IMR-90 (cell line): Measurements from ENCODE around the gene CXCL16. TPM values are rescaled to one million over a fixed set of nuclear protein-coding genes. Genes with fewer than 3 reads are reported as not detected.
A peak's percentile ranks its signal among the peaks of the same experiment; 100 is the strongest.

ENCODE experiments used
- ATAC-seq: fragments of 200-7000 bp; cut with Tn5 transposase; 2 replicates; pipeline ENCODE4 v1.9.1; 2020; ENCODE audit warnings: low read depth, mild to moderate bottlenecking, moderate library complexity
- BruUV-seq: library from RNA; stranded (reverse); fragments of 400-500 nt; replicated peaks from 2 replicates; lab custom pipeline; 2021; lab: Mats Ljungman, UMichigan
- CTCF ChIA-PET: fragments of 300-600 bp; formaldehyde crosslinking; extraction: SDS; loops from one replicate; lab custom pipeline; 2021; ENCODE audit warnings: antibody characterized with exemption; lab: Yijun Ruan, JAX
- POLR2A ChIA-PET: fragments of 300-600 bp; sonication (Branson Sonifier 250); formaldehyde crosslinking; loops from one replicate; lab custom pipeline; 2022; ENCODE audit warnings: antibody characterized with exemption; ENCODE audit not compliant: unreplicated experiment; lab: Charles Lee
- DNase-seq: peaks from one replicate; pipeline ENCODE4 v3.0.0; 2013
- H2AFZ ChIP-seq: replicated peaks from 2 replicates; pipeline ENCODE3; 2013; ENCODE audit warnings: low read length, mild to moderate bottlenecking; ENCODE audit not compliant: poor library complexity
- H2AK5ac ChIP-seq: 2 replicates; pipeline ENCODE4 v1.6.1; 2013; ENCODE audit warnings: low read depth, low read length, inconsistent platforms
- H2AK9ac ChIP-seq: replicated peaks from 2 replicates; pipeline ENCODE3; 2013; ENCODE audit warnings: mild to moderate bottlenecking, low read depth, low read length, moderate library complexity; ENCODE audit not compliant: poor library complexity
- H2BK120ac ChIP-seq: 2 replicates; pipeline ENCODE4 v1.6.1; 2013; ENCODE audit warnings: low read depth, low read length, inconsistent platforms
- H2BK15ac ChIP-seq: 3 replicates; pipeline ENCODE4 v1.6.1; 2013; ENCODE audit warnings: low read depth, low read length, inconsistent platforms
- H2BK20ac ChIP-seq: 2 replicates; pipeline ENCODE4 v1.6.1; 2013; ENCODE audit warnings: low read depth, mild to moderate bottlenecking, inconsistent platforms, low read length, moderate library complexity
- H2BK5ac ChIP-seq: 2 replicates; pipeline ENCODE4 v1.6.1; 2013; ENCODE audit warnings: mild to moderate bottlenecking, low read depth, low read length, inconsistent platforms; ENCODE audit not compliant: poor library complexity, severe bottlenecking
- H3K14ac ChIP-seq: replicated peaks from 2 replicates; pipeline ENCODE4 v1.6.1; 2013; ENCODE audit warnings: low read depth, low read length, inconsistent platforms
- H3K18ac ChIP-seq: 2 replicates; pipeline ENCODE4 v1.6.1; 2013; ENCODE audit warnings: low read depth, low read length, control low read depth
- H3K23ac ChIP-seq: 2 replicates; pipeline ENCODE4 v1.6.1; 2013; ENCODE audit warnings: low read depth, low read length, inconsistent platforms
- H3K27ac ChIP-seq: 2 replicates; pipeline ENCODE4 v1.5.1; 2013; ENCODE audit warnings: mild to moderate bottlenecking, control low read depth, low read length; ENCODE audit not compliant: insufficient read depth
- H3K27me3 ChIP-seq: 2 replicates; pipeline ENCODE4 v1.6.1; 2013; ENCODE audit warnings: low read length; ENCODE audit not compliant: control insufficient read depth, insufficient read depth
- H3K36me3 ChIP-seq: 2 replicates; pipeline ENCODE4 v1.6.1; 2013; ENCODE audit warnings: low read length, mixed read lengths; ENCODE audit not compliant: control insufficient read depth, insufficient read depth
- H3K4ac ChIP-seq: 2 replicates; pipeline ENCODE4 v1.6.1; 2013; ENCODE audit warnings: low read depth, low read length, inconsistent platforms
- H3K4me1 ChIP-seq: 2 replicates; pipeline ENCODE4 v1.6.1; 2013; ENCODE audit warnings: low read length, mixed read lengths; ENCODE audit not compliant: control insufficient read depth, insufficient read depth
- H3K4me2 ChIP-seq: 2 replicates; pipeline ENCODE4 v1.6.1; 2013; ENCODE audit warnings: low read depth, mild to moderate bottlenecking, control low read depth, low read length, moderate library complexity
- H3K4me3 ChIP-seq: 2 replicates; pipeline ENCODE4 v1.5.1; 2013; ENCODE audit warnings: low read depth, mild to moderate bottlenecking, control low read depth, low read length, moderate library complexity; ENCODE audit not compliant: insufficient read depth
- H3K56ac ChIP-seq: 2 replicates; pipeline ENCODE4 v1.6.1; 2013; ENCODE audit warnings: low read length, inconsistent platforms; ENCODE audit not compliant: insufficient read depth; ENCODE audit errors: extremely low read depth
- H3K79me1 ChIP-seq, 2 experiments: 2 replicates each; pipeline ENCODE4 v1.6.1; 2013; ENCODE audit warnings: low read length in 2 of 2, inconsistent platforms in 1 of 2, low read depth in 1 of 2
- H3K9ac ChIP-seq: 2 replicates; pipeline ENCODE4 v1.6.1; 2013; ENCODE audit warnings: low read depth, low read length, control low read depth
- H3K9me1 ChIP-seq: 2 replicates; pipeline ENCODE4 v1.6.1; 2013; ENCODE audit warnings: low read length, inconsistent platforms; ENCODE audit not compliant: insufficient read depth
- H3K9me3 ChIP-seq: 2 replicates; pipeline ENCODE4 v1.6.1; 2013; ENCODE audit warnings: low read length; ENCODE audit not compliant: control insufficient read depth, insufficient read depth
- H4K20me1 ChIP-seq: 2 replicates; pipeline ENCODE4 v1.6.1; 2013; ENCODE audit warnings: low read length, inconsistent platforms; ENCODE audit not compliant: insufficient read depth
- H4K5ac ChIP-seq: 2 replicates; pipeline ENCODE4 v1.6.1; 2013; ENCODE audit warnings: mild to moderate bottlenecking, low read depth, low read length, control low read depth
- H4K8ac ChIP-seq, 2 experiments: 2 replicates each; pipeline ENCODE4 v1.6.1; 2013; ENCODE audit warnings: low read depth in 2 of 2, low read length in 2 of 2, control low read depth in 1 of 2, inconsistent platforms in 1 of 2
- H4K91ac ChIP-seq: 2 replicates; pipeline ENCODE4 v1.6.1; 2013; ENCODE audit warnings: low read depth, low read length, inconsistent platforms; ENCODE audit not compliant: insufficient read depth
- RFX5 ChIP-seq: IDR thresholded peaks from 2 replicates; pipeline ENCODE4 v1.8.0; 2012; ENCODE audit warnings: low read depth, mild to moderate bottlenecking, low read length, moderate library complexity
- whole genome bisulfite sequencing, 2 experiments: methylation state at CpG; one replicate each; pipeline versions ENCODE4 v1.1.5 to v1.1.7; 2013; ENCODE audit warnings: missing lambda C conversion rate in 2 of 2; ENCODE audit not compliant: insufficient read length in 1 of 2; ENCODE audit errors: extremely low coverage in 2 of 2; 5-methylcytosine and 5-hydroxymethylcytosine counted together
- dilution Hi-C: fragments of 300-500 bp; cut with HindIII; formaldehyde crosslinking; loops from one replicate; pipeline ENCODE4 v1.14.3; 2018; ENCODE audit warnings: low sequenced_read_pairs; ENCODE audit not compliant: unreplicated experiment
- in situ Hi-C: fragments of 300-500 bp; cut with MboI; formaldehyde crosslinking; loops from 3 replicates; pipeline ENCODE4 v1.14.3; 2019; ENCODE audit warnings: low sequenced_read_pairs, inconsistent platforms, mixed read lengths
- intact Hi-C: fragments of 100-400 bp; cut with micrococcal nuclease; formaldehyde crosslinking; loops from 2 replicates; pipeline ENCODE4 v1.10.0; 2022
- polyA plus RNA-seq, 3 experiments: library from polyadenylated mRNA; depleted of rRNA; stranded (reverse); fragments of >200 nt; gene quantifications; 2 replicates each; pipeline ENCODE4 v1.2.3, GENCODE V29; 2012; ENCODE audit warnings: low replicate concordance in 1 of 3
- total RNA-seq: library from RNA; depleted of rRNA; stranded (reverse); fragments of >200 nt; gene quantifications from 2 replicates; pipeline ENCODE4 v1.2.3, GENCODE V29; 2012

Gene CXCL16
- total and polyA plus RNA-seq, 2 of the 4 experiments (the other 2 are of a cell fraction) = 0.36 to 1.6 TPM

- no peak for ATAC-seq
- H2BK15ac ChIP-seq = no peak overlapping the region
- H3K18ac ChIP-seq = no peak overlapping the region
- H3K9me3 ChIP-seq = no peaks in the 10 kb centered on the region
- H2AK9ac ChIP-seq = no peak overlapping the region
- H3K23ac ChIP-seq = peak overlapping the region; percentile 35; the same call in 1 of the 2 replicates
- no peak for DNase-seq
- H3K4me1 ChIP-seq = peaks cover 6% of the 10 kb centered on the region; the same call in 1 of the 2 replicates
- no peak overlapping the region for H2BK120ac ChIP-seq
- ChIA-PET CTCF (no interaction called here), POLR2A (no interaction called here)
- no peak overlapping the region for H2BK5ac ChIP-seq
- no peak overlapping the region for H3K14ac ChIP-seq
- H4K91ac ChIP-seq = no peak overlapping the region
- intact Hi-C loops = no loop called here
- no peak overlapping the region for H3K4ac ChIP-seq
- H3K56ac ChIP-seq = no peak overlapping the region
- H3K27me3 ChIP-seq = peaks cover 49% of the 10 kb centered on the region
- H3K27ac ChIP-seq = no peak overlapping the region
- no peaks in the 10 kb centered on the region for H4K20me1 ChIP-seq
- dilution Hi-C loops = no loop called here
- H4K5ac ChIP-seq = no peak overlapping the region
- H3K4me2 ChIP-seq = peak overlapping the region; percentile 70; the same call in 1 of the 2 replicates
- no peak overlapping the region for H4K8ac ChIP-seq
- no peaks in the 10 kb centered on the region for H3K36me3 ChIP-seq
- in situ Hi-C loops = no loop called here
- WGBS, 2 experiments = 11% methylated on average over 27 of the region's 41 CpGs; no CpG with 5 or more reads in 1 of the 2 experiments
- peak overlapping the region; percentile 93 for H2AFZ ChIP-seq
- no peak overlapping the region for H3K9ac ChIP-seq
- H2BK20ac ChIP-seq = no peak overlapping the region
- H3K4me3 ChIP-seq = peak overlapping the region; percentile 90; the same call in 1 of the 2 replicates
- BruUV-seq = no TSS peak
- no peak overlapping the region for H2AK5ac ChIP-seq
- no peak for TF ChIP-seq RFX5
- H3K79me1 ChIP-seq = no peaks in the 10 kb centered on the region
- no peaks in the 10 kb centered on the region for H3K9me1 ChIP-seq
These were observed 1.3 kb downstream of the CXCL16 start for GRCh38 chr17:4738136-4739121.
